ENCODE data around the gene FAM50B. TPM values are rescaled to one million over a fixed set of nuclear protein-coding genes. Genes with fewer than 3 reads are reported as not detected.
A peak's percentile ranks its signal among the peaks of the same experiment; 100 is the strongest.

Gene FAM50B
- total RNA-seq, 4 donors from 2014 or later: 4.4 to 19.6 (median 15.3) TPM

DNA sequence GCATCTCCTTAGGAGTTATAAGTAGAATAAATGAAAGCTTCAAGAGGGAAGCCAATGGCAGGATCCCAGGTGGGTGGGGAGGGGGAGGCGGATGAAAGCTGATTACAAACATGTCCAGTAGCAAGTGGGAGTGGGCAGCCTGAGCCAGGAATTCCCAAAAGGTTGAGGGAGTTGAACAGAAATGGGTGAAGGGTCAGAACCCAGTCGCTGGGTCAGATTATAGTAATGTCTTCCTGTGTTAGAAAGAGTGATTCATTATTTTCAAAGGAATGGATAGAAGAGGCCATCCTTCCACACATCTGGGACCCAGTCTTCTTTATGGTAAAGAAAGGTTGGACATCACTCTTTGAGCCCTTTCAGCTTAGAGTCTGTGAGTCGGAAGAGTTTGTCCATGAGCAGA is 41.0 kb upstream of the FAM50B start:
- peaks cover 22 to 36% of the 10 kb centered on the region in 2 donors for H3K4me1 ChIP-seq
- H3K9me3 ChIP-seq: no peaks in the 10 kb centered on the region
- DNase-seq (no peak), ATAC-seq (no peak)
- H3K4me3 ChIP-seq: no peak overlapping the region
- H3K27me3 ChIP-seq: no peaks in the 10 kb centered on the region
- intact Hi-C loops (cut with DNase I; ENCODE audit: low total_unique reads): no loop called here
- TF ChIP-seq POLR2A (IDR thresholded peaks at IDR 0.05) (no peak), CTCF (IDR thresholded peaks at IDR 0.05 in 4 of 5, conservative IDR thresholded peaks at IDR 0.05 in 1 of 5) (no peak)
- in situ Hi-C loops (cut with MboI; ENCODE audit: low sequenced_read_pairs in 4 of 4): no loop called here
- no peaks in the 10 kb centered on the region for H3K36me3 ChIP-seq
- peak overlapping the region in 3 of 4 donors; percentile 39 to 58 (median 44) for H3K27ac ChIP-seq

DNA sequence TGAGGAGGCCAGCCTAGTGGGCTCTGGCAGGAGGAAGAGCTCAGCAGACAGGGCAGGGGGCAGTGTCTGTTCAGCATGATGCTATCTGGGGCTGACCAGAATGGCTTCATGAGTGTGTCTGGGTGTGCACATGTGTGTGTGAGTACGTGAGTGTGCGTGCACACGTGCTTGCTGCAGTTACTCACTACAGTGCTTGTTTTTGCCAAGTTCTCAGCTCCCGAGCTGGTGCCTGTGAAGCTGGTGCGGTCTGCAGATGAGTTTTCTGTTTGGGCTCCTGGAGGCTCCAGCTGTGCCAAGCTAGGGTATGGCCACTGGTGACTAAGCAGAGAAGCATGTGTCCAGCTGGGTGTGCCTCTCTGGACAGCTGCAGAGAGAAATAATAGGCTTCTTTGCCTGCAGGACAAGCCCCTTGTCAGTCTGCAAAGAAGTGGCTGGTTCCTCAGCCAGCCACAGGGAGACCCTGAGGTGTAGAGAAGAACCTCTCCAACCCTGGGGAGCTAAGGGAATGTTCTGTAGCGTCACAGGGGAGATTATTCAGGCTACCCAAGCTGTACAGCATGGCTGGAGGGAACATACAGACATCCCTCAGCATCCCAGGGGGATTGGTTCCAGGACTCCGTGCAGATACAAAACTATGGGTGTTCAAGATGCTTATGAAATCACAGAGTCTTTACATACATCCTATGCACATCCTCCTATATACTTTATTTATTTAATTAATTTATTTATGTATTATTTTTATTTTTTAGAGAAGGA is 40.2 kb upstream of the FAM50B start:
- H3K27me3 ChIP-seq: no peaks in the 10 kb centered on the region
- no peak overlapping the region for H3K4me3 ChIP-seq
- peak; percentile 63 to 84 for DNase-seq
- in situ Hi-C loops (cut with MboI; ENCODE audit: low sequenced_read_pairs in 4 of 4) (no loop called here), intact Hi-C loops (cut with DNase I; ENCODE audit: low total_unique reads) (no loop called here)
- no peaks in the 10 kb centered on the region for H3K9me3 ChIP-seq
- no peak for TF ChIP-seq POLR2A (IDR thresholded peaks at IDR 0.05)
- peak in 1 of 5 experiments; percentile 15 for TF ChIP-seq CTCF (IDR thresholded peaks at IDR 0.05 in 4 of 5, conservative IDR thresholded peaks at IDR 0.05 in 1 of 5)
- H3K36me3 ChIP-seq: no peaks in the 10 kb centered on the region
- ATAC-seq: peak; percentile 88 to 91
- peak overlapping the region; percentile 23 to 58 (median 42) for H3K27ac ChIP-seq
- peaks cover 21 to 31% of the 10 kb centered on the region in 2 donors for H3K4me1 ChIP-seq

DNA sequence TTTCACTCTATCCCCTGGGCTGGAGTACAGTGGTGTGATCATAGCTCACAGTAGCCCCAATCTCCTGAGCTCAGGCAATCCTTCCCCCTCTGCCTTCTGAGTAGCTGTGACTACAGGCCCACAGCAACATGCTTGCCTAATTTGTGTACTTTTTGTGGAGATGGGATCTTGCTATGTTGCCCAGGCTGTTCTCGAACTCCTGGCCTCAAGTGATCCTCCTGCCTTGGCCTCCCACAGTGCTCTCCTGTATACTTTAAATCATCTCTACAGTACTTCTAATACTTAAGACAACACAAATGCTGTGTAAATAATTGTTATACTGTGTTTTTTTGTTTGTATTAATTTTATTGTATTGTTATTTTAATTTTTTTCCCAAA is 39.7 kb upstream of the FAM50B start:
- DNase-seq (no peak), ATAC-seq (no peak)
- peaks cover 21 to 30% of the 10 kb centered on the region in 2 donors for H3K4me1 ChIP-seq
- no peak overlapping the region for H3K4me3 ChIP-seq
- in situ Hi-C loops (cut with MboI; ENCODE audit: low sequenced_read_pairs in 4 of 4): no loop called here
- no peaks in the 10 kb centered on the region for H3K9me3 ChIP-seq
- no peaks in the 10 kb centered on the region for H3K27me3 ChIP-seq
- no peak for TF ChIP-seq POLR2A (IDR thresholded peaks at IDR 0.05)
- no peak for TF ChIP-seq CTCF (IDR thresholded peaks at IDR 0.05 in 4 of 5, conservative IDR thresholded peaks at IDR 0.05 in 1 of 5)
- peak overlapping the region in 1 of 4 donors; percentile 44 for H3K27ac ChIP-seq
- H3K36me3 ChIP-seq: no peaks in the 10 kb centered on the region
- intact Hi-C loops (cut with DNase I; ENCODE audit: low total_unique reads): no loop called here

DNA sequence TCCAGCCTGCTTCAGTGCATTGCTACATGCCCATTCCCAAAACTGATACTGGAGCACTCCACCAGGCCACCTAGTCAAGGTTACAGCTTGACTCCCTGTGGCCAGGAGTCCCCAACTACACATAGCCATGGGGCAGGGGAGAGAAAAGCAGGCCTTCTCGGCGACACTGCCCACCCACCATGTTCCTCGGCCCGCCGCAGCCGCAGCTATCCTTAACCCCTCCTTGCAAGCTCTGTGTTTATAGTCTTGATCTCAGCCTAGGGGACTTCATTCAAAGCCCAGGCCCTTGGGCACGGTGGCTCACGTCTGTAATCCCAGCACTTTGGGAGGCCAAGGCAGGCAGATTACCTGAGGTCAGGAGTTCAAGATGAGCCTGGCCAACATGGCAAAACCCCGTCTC is 39.2 kb upstream of the FAM50B start:
- intact Hi-C loops (cut with DNase I; ENCODE audit: low total_unique reads): no loop called here
- TF ChIP-seq POLR2A (IDR thresholded peaks at IDR 0.05) (no peak), CTCF (IDR thresholded peaks at IDR 0.05 in 4 of 5, conservative IDR thresholded peaks at IDR 0.05 in 1 of 5) (no peak)
- ATAC-seq (no peak), DNase-seq (no peak)
- no peaks in the 10 kb centered on the region for H3K9me3 ChIP-seq
- H3K4me3 ChIP-seq: no peak overlapping the region
- in situ Hi-C loops (cut with MboI; ENCODE audit: low sequenced_read_pairs in 4 of 4): no loop called here
- H3K4me1 ChIP-seq: peaks cover 21 to 30% of the 10 kb centered on the region in 2 donors
- H3K27ac ChIP-seq: no peak overlapping the region
- no peaks in the 10 kb centered on the region for H3K27me3 ChIP-seq
- H3K36me3 ChIP-seq: no peaks in the 10 kb centered on the region

Data from gastrocnemius medialis (tissue), 4 donors.